PC-9 (cell line): ENCODE measurements around the gene ANO8. TPM values are rescaled to one million over a fixed set of nuclear protein-coding genes. Genes with fewer than 3 reads are reported as not detected.

ENCODE experiments used
- BruUV-seq: library from RNA; stranded (reverse); fragments of 400-500 nt; replicated peaks from 2 replicates; lab custom pipeline; 2021; lab: Mats Ljungman, UMichigan
- CTCF ChIA-PET: fragments of 300-600 bp; sonication (Branson Sonifier 250); formaldehyde crosslinking; loops from one replicate; lab custom pipeline; 2022; ENCODE audit warnings: antibody characterized with exemption; lab: Charles Lee
- POLR2A ChIA-PET: fragments of 300-600 bp; sonication (Branson Sonifier 250); formaldehyde crosslinking; loops from one replicate; lab custom pipeline; 2022; ENCODE audit warnings: antibody characterized with exemption; ENCODE audit not compliant: unreplicated experiment; lab: Charles Lee
- DNase-seq, 2 experiments: peaks; one replicate each; pipeline versions ENCODE4 v3.0.0 to v3.0.0-alpha.2; 2015 to 2022; ENCODE audit warnings: mixed read lengths in 1 of 2
- H2AFZ ChIP-seq: fragments of 200-600 bp; sonication (generic); 2 replicates; pipeline ENCODE4 v1.8.1; 2017; ENCODE audit warnings: antibody characterized with exemption
- H3F3A ChIP-seq: fragments of 200-600 bp; sonication (generic); 2 replicates; pipeline ENCODE4 v1.8.1; 2017; ENCODE audit warnings: antibody characterized with exemption, mild to moderate bottlenecking, low read depth; ENCODE audit not compliant: insufficient read depth
- H3K27ac ChIP-seq: fragments of 200-600 bp; sonication (generic); 2 replicates; pipeline ENCODE4 v1.6.1; 2016; ENCODE audit warnings: mixed run types
- H3K27me3 ChIP-seq: fragments of 200-600 bp; sonication (generic); 2 replicates; pipeline ENCODE4 v1.6.1; 2016; ENCODE audit warnings: low read depth, mixed run types; ENCODE audit not compliant: insufficient read depth
- H3K36me3 ChIP-seq: fragments of 200-600 bp; sonication (generic); 2 replicates; pipeline ENCODE4 v1.6.1; 2016; ENCODE audit warnings: low read depth, mixed run types
- H3K4me1 ChIP-seq: fragments of 200-600 bp; sonication (generic); replicated peaks from 2 replicates; pipeline ENCODE4 v1.6.1; 2016; ENCODE audit warnings: mixed run types; ENCODE audit not compliant: insufficient read depth
- H3K4me2 ChIP-seq: fragments of 200-600 bp; sonication (generic); 2 replicates; pipeline ENCODE4 v1.6.1; 2017; ENCODE audit warnings: mixed run types
- H3K4me3 ChIP-seq: fragments of 200-600 bp; sonication (generic); 2 replicates; pipeline ENCODE4 v1.6.1; 2016; ENCODE audit warnings: mixed run types
- H3K79me2 ChIP-seq: fragments of 200-600 bp; sonication (generic); 2 replicates; pipeline ENCODE4 v1.6.1; 2017; ENCODE audit warnings: low read depth, mixed run types
- H3K9me2 ChIP-seq: fragments of 200-600 bp; sonication (generic); 2 replicates; pipeline ENCODE4 v1.8.1; 2017; ENCODE audit warnings: mild to moderate bottlenecking; ENCODE audit not compliant: insufficient read depth
- H3K9me3 ChIP-seq: fragments of 200-600 bp; sonication (generic); 2 replicates; pipeline ENCODE4 v1.8.1; 2016; ENCODE audit warnings: low read depth; ENCODE audit not compliant: insufficient read depth
- H4K20me1 ChIP-seq: fragments of 200-600 bp; sonication (generic); 2 replicates; pipeline ENCODE4 v1.8.1; 2017; ENCODE audit not compliant: insufficient read depth
- CTCF ChIP-seq: fragments of 200-600 bp; sonication (generic); conservative IDR thresholded peaks from 2 replicates; pipeline ENCODE4 v1.6.1; 2017; ENCODE audit warnings: mixed run types, antibody characterized with exemption, mild to moderate bottlenecking, moderate library complexity
- EZH2 ChIP-seq: fragments of 200-600 bp; sonication (generic); IDR thresholded peaks from 2 replicates; pipeline ENCODE4 v1.8.0; 2017; ENCODE audit warnings: antibody characterized with exemption, low read depth
- intact Hi-C: fragments of 100-400 bp; cut with micrococcal nuclease; formaldehyde crosslinking; loops from one replicate; pipeline ENCODE4 v1.10.0; 2022; ENCODE audit not compliant: unreplicated experiment
- total RNA-seq: library from RNA; stranded (reverse); gene quantifications from 2 replicates; pipeline ENCODE4 v1.2.3, GENCODE V29; 2021

ANO8 gene
- total RNA-seq, 1 experiment from 2014 or later = 11.4 TPM

- no TSS peak for BruUV-seq
- CTCF ChIA-PET = no interaction called here
Observed at GRCh38 chr19:17327068-17327653, 7.5 kb downstream of the ANO8 start.

GRCh38 chr19:17326595-17326966, 8.1 kb downstream of the ANO8 start:
- POLR2A ChIA-PET = interaction anchor here (0.5 to 0.6 kb wide), 4 partner anchors 90 to 348 kb away, joined by 5 to 13 read pairs (median 10); no protein-coding TSS in a partner anchor
- CTCF ChIA-PET = interaction anchor here (0.5 kb wide), 2 partner anchors 30 to 33 kb away, joined by 3 to 7 read pairs; no protein-coding TSS in a partner anchor
- Histone ChIP-seq H3K4me1 (peaks cover 23% of the 10 kb centered on the region), H3K9me2 (no peaks in the 10 kb centered on the region), H3K36me3 (no peaks in the 10 kb centered on the region), H3F3A (peaks cover 42% of the 10 kb centered on the region), H3K79me2 (no peaks in the 10 kb centered on the region), H4K20me1 (peaks cover 12% of the 10 kb centered on the region; the same call in 1 of the 2 replicates), H3K27me3 (no peaks in the 10 kb centered on the region), H3K4me3 (peak overlapping the region; percentile 0; the same call in 1 of the 2 replicates), H3K9me3 (no peaks in the 10 kb centered on the region), H3K4me2 (peak overlapping the region; percentile 84), H3K27ac (peak overlapping the region; percentile 31), H2AFZ (no peak overlapping the region)
- TF ChIP-seq CTCF (no peak), EZH2 (no peak)
- intact Hi-C loops = loop anchor here (1.0 to 5.0 kb wide), 3 partner anchors 9 to 34 kb away; partner anchors contain the start of gene MRPL34
- no TSS peak for BruUV-seq
- DNase-seq = peak; percentile 82 to 95

More at GRCh38 chr19:17327068-17327653, 7.5 kb downstream of the ANO8 start:
- Histone ChIP-seq H2AFZ (peak overlapping the region; percentile 82; the same call in 1 of the 2 replicates), H3K27me3 (no peaks in the 10 kb centered on the region), H3K27ac (peak overlapping the region; percentile 31), H3K4me2 (peak overlapping the region; percentile 84), H3F3A (peaks cover 37% of the 10 kb centered on the region), H4K20me1 (peaks cover 8% of the 10 kb centered on the region; the same call in 1 of the 2 replicates), H3K4me3 (peak overlapping the region; percentile 79; the same call in 1 of the 2 replicates), H3K4me1 (peaks cover 23% of the 10 kb centered on the region), H3K79me2 (no peaks in the 10 kb centered on the region), H3K9me3 (no peaks in the 10 kb centered on the region), H3K36me3 (no peaks in the 10 kb centered on the region), H3K9me2 (no peaks in the 10 kb centered on the region)
- POLR2A ChIA-PET = no interaction called here
- intact Hi-C loops = loop anchor here (5.0 kb wide), 1 partner anchor 35 kb away; no protein-coding TSS in a partner anchor
- no peak for DNase-seq
- TF ChIP-seq CTCF (no peak), EZH2 (no peak)

GRCh38 chr19:17325881-17326594, 8.6 kb downstream of the ANO8 start:
- H3K79me2 ChIP-seq = no peaks in the 10 kb centered on the region

More at GRCh38 chr19:17325881-17326594, 8.6 kb downstream of the ANO8 start:
- H3K9me3 ChIP-seq = no peaks in the 10 kb centered on the region
- H3F3A ChIP-seq = peaks cover 45% of the 10 kb centered on the region
- peak overlapping the region; percentile 31; the same call in 1 of the 2 replicates for H3K27ac ChIP-seq
- H2AFZ ChIP-seq = no peak overlapping the region
- no peaks in the 10 kb centered on the region for H3K9me2 ChIP-seq
- peak overlapping the region; percentile 0; the same call in 1 of the 2 replicates for H3K4me3 ChIP-seq
- peak overlapping the region; percentile 84 for H3K4me2 ChIP-seq
- H3K36me3 ChIP-seq = no peaks in the 10 kb centered on the region
- TF ChIP-seq EZH2 (no peak), CTCF (no peak)
- ChIA-PET POLR2A (interaction anchor here (0.5 to 0.6 kb wide), 5 partner anchors 9 to 348 kb away, joined by 5 to 13 read pairs (median 9); no protein-coding TSS in a partner anchor), CTCF (interaction anchor here (0.5 kb wide), 2 partner anchors 29 to 33 kb away, joined by 3 to 7 read pairs; no protein-coding TSS in a partner anchor)
- peaks cover 12% of the 10 kb centered on the region; the same call in 1 of the 2 replicates for H4K20me1 ChIP-seq
- TSS peak; percentile 22 for BruUV-seq
- H3K4me1 ChIP-seq = peaks cover 23% of the 10 kb centered on the region
- H3K27me3 ChIP-seq = no peaks in the 10 kb centered on the region
- intact Hi-C loops = loop anchor here (1.0 to 5.0 kb wide), 3 partner anchors 9 to 34 kb away; partner anchors contain the start of gene MRPL34
- no peak for DNase-seq
